H1 (cell line): ENCODE results near the gene CNIH3. TPM values are rescaled to one million over a fixed set of nuclear protein-coding genes. Genes with fewer than 3 reads are reported as not detected.

ENCODE experiments used
- CTCF ChIA-PET: fragments of 300-600 bp; sonication (Branson Sonifier 250); formaldehyde crosslinking; loops from one replicate; lab custom pipeline; 2021; ENCODE audit not compliant: partially characterized antibody; lab: Charles Lee
- POLR2A ChIA-PET: fragments of 300-600 bp; sonication (Branson Sonifier 250); formaldehyde crosslinking; loops from one replicate; lab custom pipeline; 2021; ENCODE audit warnings: inconsistent platforms; ENCODE audit not compliant: partially characterized antibody; lab: Charles Lee
- DNase-seq, 2 experiments: peaks; one replicate each; pipeline versions ENCODE4 v3.0.0 to v3.0.0-alpha.2; 2010 to 2022; ENCODE audit warnings: low spot score in 2 of 2, low read depth in 1 of 2, mixed read lengths in 1 of 2
- FAIRE-seq: peaks from 2 replicates; lab custom pipeline; 2011; peaks lifted over from hg19 to GRCh38; lab: Jason Lieb, UNC
- H2AFZ ChIP-seq: 2 replicates; pipeline ENCODE4 v1.8.1; 2012; ENCODE audit warnings: low read length, inconsistent platforms
- H2AK5ac ChIP-seq: 2 replicates; pipeline ENCODE4 v1.6.1; 2013; ENCODE audit warnings: low read depth, low read length
- H2BK120ac ChIP-seq: replicated peaks from 2 replicates; pipeline ENCODE3; 2013; ENCODE audit warnings: low read depth, low read length, inconsistent platforms
- H2BK12ac ChIP-seq: 2 replicates; pipeline ENCODE4 v1.6.1; 2013; ENCODE audit warnings: low read depth, low read length
- H2BK15ac ChIP-seq: 2 replicates; pipeline ENCODE4 v1.6.1; 2013; ENCODE audit warnings: low read length
- H2BK20ac ChIP-seq: 2 replicates; pipeline ENCODE4 v1.6.1; 2013; ENCODE audit warnings: low read length
- H2BK5ac ChIP-seq: 2 replicates; pipeline ENCODE4 v1.6.1; 2013; ENCODE audit warnings: low read depth, low read length
- H3K14ac ChIP-seq: 2 replicates; pipeline ENCODE4 v1.6.1; 2013; ENCODE audit warnings: inconsistent platforms; ENCODE audit not compliant: insufficient read length
- H3K18ac ChIP-seq: 2 replicates; pipeline ENCODE4 v1.6.1; 2013; ENCODE audit warnings: low read length; ENCODE audit errors: extremely low read depth
- H3K23ac ChIP-seq: 2 replicates; pipeline ENCODE4 v1.6.1; 2013; ENCODE audit warnings: inconsistent platforms; ENCODE audit not compliant: insufficient read length
- H3K23me2 ChIP-seq: 2 replicates; pipeline ENCODE4 v1.6.1; 2013; ENCODE audit warnings: low read depth, low read length
- H3K27ac ChIP-seq: 2 replicates; pipeline ENCODE4 v1.6.1; 2011; ENCODE audit warnings: low read depth, low read length, inconsistent platforms
- H3K27me3 ChIP-seq, 4 experiments: replicated peaks in 1 of 4; 1 replicate in 1 of 4; 2 replicates in 3 of 4; pipeline versions ENCODE4 v1.6.1 to v1.8.1; 2011 to 2013; ENCODE audit warnings: low read length in 3 of 4, mild to moderate bottlenecking in 3 of 4, inconsistent platforms in 2 of 4, mixed read lengths in 2 of 4, moderate library complexity in 1 of 4; ENCODE audit not compliant: control insufficient read depth in 3 of 4, insufficient read depth in 3 of 4; ENCODE audit errors: extremely low read depth in 1 of 4
- H3K36me3 ChIP-seq, 4 experiments: 2 replicates each; pipeline versions ENCODE4 v1.6.1 to v1.8.1; 2011 to 2013; ENCODE audit warnings: mild to moderate bottlenecking in 4 of 4, low read length in 3 of 4, moderate library complexity in 2 of 4, control low read depth in 1 of 4, inconsistent platforms in 1 of 4; ENCODE audit not compliant: insufficient read depth in 4 of 4, control insufficient read depth in 2 of 4
- H3K4ac ChIP-seq: replicated peaks from 2 replicates; pipeline ENCODE3; 2013; ENCODE audit warnings: low read length, low read depth, mixed read lengths, inconsistent platforms; ENCODE audit not compliant: insufficient read length
- H3K4me1 ChIP-seq, 4 experiments: replicated peaks in 1 of 4; 1 replicate in 1 of 4; 2 replicates in 3 of 4; pipeline versions ENCODE4 v1.6.1 to v1.8.1; 2011 to 2013; ENCODE audit warnings: low read length in 3 of 4, inconsistent platforms in 2 of 4, mixed read lengths in 1 of 4; ENCODE audit not compliant: insufficient read depth in 4 of 4, control insufficient read depth in 3 of 4
- H3K4me2 ChIP-seq, 2 experiments: 2 replicates each; pipeline versions ENCODE4 v1.6.1 to v1.8.1; 2011 to 2013; ENCODE audit warnings: low read depth in 2 of 2, low read length in 2 of 2, control low read depth in 1 of 2, inconsistent platforms in 1 of 2, mild to moderate bottlenecking in 1 of 2; ENCODE audit not compliant: insufficient read depth in 1 of 2
- H3K4me3 ChIP-seq, 4 experiments: fragments of 200-600, 300-600 bp in 1 of 4; sonication (generic), shearing (Covaris generic), sonication (Bioruptor Twin) in 1 of 4; 2 replicates each; pipeline versions ENCODE4 v1.5.1 to v1.8.1; 2011 to 2016; ENCODE audit warnings: low read length in 4 of 4, low read depth in 3 of 4, control low read depth in 2 of 4, inconsistent platforms in 2 of 4, mild to moderate bottlenecking in 2 of 4, mixed read lengths in 1 of 4, moderate library complexity in 1 of 4; ENCODE audit not compliant: insufficient read depth in 2 of 4; ENCODE audit errors: extremely low read depth in 1 of 4
- H3K56ac ChIP-seq: replicated peaks from 2 replicates; pipeline ENCODE3; 2013; ENCODE audit warnings: low read depth, mild to moderate bottlenecking, mixed read lengths, low read length, inconsistent platforms; ENCODE audit not compliant: insufficient read length
- H3K79me1 ChIP-seq: 2 replicates; pipeline ENCODE4 v1.6.1; 2013; ENCODE audit warnings: low read depth, low read length, control low read depth
- H3K79me2 ChIP-seq, 2 experiments: 2 replicates each; pipeline versions ENCODE4 v1.6.1 to v1.8.1; 2012 to 2013; ENCODE audit warnings: low read length in 2 of 2, mild to moderate bottlenecking in 2 of 2, inconsistent platforms in 1 of 2; ENCODE audit not compliant: insufficient read depth in 2 of 2, control insufficient read depth in 1 of 2
- H3K9ac ChIP-seq, 4 experiments: replicated peaks in 1 of 4; 1 replicate in 1 of 4; 2 replicates in 3 of 4; pipeline versions ENCODE4 v1.6.1 to v1.8.1; 2011 to 2013; ENCODE audit warnings: low read depth in 3 of 4, low read length in 3 of 4, control low read depth in 2 of 4, mild to moderate bottlenecking in 2 of 4, moderate library complexity in 2 of 4, inconsistent platforms in 1 of 4; ENCODE audit errors: extremely low read depth in 1 of 4
- H3K9me3 ChIP-seq, 2 experiments: 2 replicates each; pipeline versions ENCODE4 v1.6.1 to v1.8.1; 2012 to 2013; ENCODE audit warnings: mild to moderate bottlenecking in 2 of 2, moderate library complexity in 2 of 2, control low read depth in 1 of 2, inconsistent platforms in 1 of 2, low read depth in 1 of 2, low read length in 1 of 2, mixed read lengths in 1 of 2; ENCODE audit not compliant: insufficient read depth in 2 of 2
- H4K20me1 ChIP-seq, 2 experiments: replicated peaks in 1 of 2; 2 replicates each; pipeline versions ENCODE3 to v1.8.1; 2011 to 2013; ENCODE audit warnings: inconsistent platforms in 2 of 2, low read length in 2 of 2, mild to moderate bottlenecking in 1 of 2; ENCODE audit not compliant: insufficient read depth in 2 of 2, control insufficient read depth in 1 of 2
- H4K5ac ChIP-seq: 2 replicates; pipeline ENCODE4 v1.6.1; 2013; ENCODE audit warnings: low read length, low read depth, mixed read lengths, inconsistent platforms; ENCODE audit not compliant: insufficient read length
- H4K8ac ChIP-seq: 2 replicates; pipeline ENCODE4 v1.8.0; 2013; ENCODE audit warnings: mild to moderate bottlenecking, moderate library complexity, low read length, inconsistent platforms; ENCODE audit not compliant: insufficient read depth; ENCODE audit errors: extremely low read depth
- H4K91ac ChIP-seq: replicated peaks from 2 replicates; pipeline ENCODE3; 2013; ENCODE audit warnings: low read length, mixed read lengths, inconsistent platforms; ENCODE audit not compliant: insufficient read length
- CTBP2 ChIP-seq: IDR thresholded peaks from 2 replicates; pipeline ENCODE4 v1.7.0; 2011; ENCODE audit warnings: borderline replicate concordance, mild to moderate bottlenecking, moderate library complexity, mixed read lengths, low read length; ENCODE audit not compliant: insufficient read depth, insufficient read length
- SIN3A ChIP-seq, 2 experiments: IDR thresholded peaks in 1 of 2; conservative IDR thresholded peaks in 1 of 2; 2 replicates each; pipeline ENCODE4 v1.6.1; 2011 to 2012; ENCODE audit warnings: low read length in 2 of 2, improper control_type of control experiment in 1 of 2, low read depth in 1 of 2, mild to moderate bottlenecking in 1 of 2
- WGBS, 2 experiments: shearing (Covaris generic) in 1 of 2; methylation state at CpG; one replicate each; pipeline versions ENCODE4 v1.1.6 to v1.1.7; 2013 to 2015; ENCODE audit warnings: low lambda C conversion rate in 2 of 2, mixed read lengths in 2 of 2, inconsistent platforms in 1 of 2, low coverage in 1 of 2, missing lambda C conversion rate in 1 of 2; ENCODE audit not compliant: insufficient replicate concordance in 2 of 2, insufficient coverage in 1 of 2, insufficient read length in 1 of 2; ENCODE audit errors: extremely low coverage in 1 of 2, missing lambda C conversion rate in 1 of 2; 5-methylcytosine and 5-hydroxymethylcytosine counted together
- polyA plus RNA-seq, 7 experiments: library from polyadenylated mRNA; depleted of rRNA in 3 of 7; stranded (reverse) in 5 of 7; unstranded in 2 of 7; fragments of >200 nt in 5 of 7; fragments of 200-250 nt in 2 of 7; gene quantifications; 1 replicate in 5 of 7; 2 replicates in 1 of 7; 4 replicates in 1 of 7; pipeline versions ENCODE4 v1.2.1 to v1.2.3, GENCODE V29; 2011 to 2013; ENCODE audit warnings: missing spikeins in 2 of 7, mixed read lengths in 2 of 7
- total RNA-seq: library from RNA; stranded (reverse); fragmentation: NEBNext Ultra II Directional; extraction: Animal tissue kit (Norgen Biotek cat#: 25700); gene quantifications from 2 replicates; pipeline ENCODE4 v1.2.1, GENCODE V29; 2021

CNIH3 gene
- total and polyA plus RNA-seq, 2 of the 8 experiments (the other 6 are each of a cell fraction or from before 2014, with no cell fraction given), result 3.7 to 5.6 TPM

GRCh38 chr1:224745924-224746323 lies 129.8 kb downstream of the CNIH3 start:
- Histone ChIP-seq H3K18ac (no peak overlapping the region), H4K8ac (no peak overlapping the region), H3K4me3 (no peak overlapping the region), H3K9me3 (no peaks in the 10 kb centered on the region), H2BK12ac (no peak overlapping the region), H3K4me2 (no peak overlapping the region), H3K4ac (no peak overlapping the region), H3K36me3 (no peaks in the 10 kb centered on the region), H4K20me1 (no peaks in the 10 kb centered on the region), H2BK15ac (no peak overlapping the region), H2BK20ac (no peak overlapping the region), H3K79me2 (no peaks in the 10 kb centered on the region), H3K23ac (no peak overlapping the region), H3K27me3 (no peaks in the 10 kb centered on the region), H3K27ac (no peak overlapping the region), H4K91ac (no peak overlapping the region), H3K9ac (no peak overlapping the region), H3K14ac (no peak overlapping the region), H4K5ac (no peak overlapping the region), H3K56ac (no peak overlapping the region), H2BK5ac (no peak overlapping the region), H2BK120ac (no peak overlapping the region), H3K79me1 (no peaks in the 10 kb centered on the region), H2AK5ac (no peak overlapping the region), H3K4me1 (no peaks in the 10 kb centered on the region), H2AFZ (no peak overlapping the region), H3K23me2 (no peaks in the 10 kb centered on the region; the same call in 1 of the 2 replicates)
- no peak for TF ChIP-seq SIN3A (conservative IDR thresholded peaks at IDR 0.05 in 1 of 2, IDR thresholded peaks at IDR 0.05 in 1 of 2; ENCODE audit: low read depth in 1 of 2, low read length in 2 of 2)
- TF ChIP-seq CTBP2, result no peak
- ChIA-PET POLR2A (no interaction called here), CTCF (interaction anchor here (0.9 to 5.6 kb wide), 5 partner anchors 9 to 177 kb away, joined by 3 to 37 read pairs (median 4); no protein-coding TSS in a partner anchor)
- 94% methylated on average over 4 of the region's 4 CpGs; no CpG with 5 or more reads in 1 of the 2 experiments for WGBS, 2 experiments
- FAIRE-seq (no peak), DNase-seq (no peak)
